Posterior cingulate gyrus (tissue), 11 donors: ENCODE results near the gene MALRD1.

Experiments used
- DNase-seq, 10 donors: peaks; one replicate each; pipeline versions ENCODE4 v3.0.0 to v3.0.0-alpha.2; 2020 to 2021; ENCODE audit warnings: mixed read lengths in 3 of 10
- intact Hi-C: fragments of 100-400 bp; cut with DNase I; formaldehyde crosslinking; loops from one replicate; pipeline ENCODE4 v1.15.1; 2023

The MALRD1 gene

DNA sequence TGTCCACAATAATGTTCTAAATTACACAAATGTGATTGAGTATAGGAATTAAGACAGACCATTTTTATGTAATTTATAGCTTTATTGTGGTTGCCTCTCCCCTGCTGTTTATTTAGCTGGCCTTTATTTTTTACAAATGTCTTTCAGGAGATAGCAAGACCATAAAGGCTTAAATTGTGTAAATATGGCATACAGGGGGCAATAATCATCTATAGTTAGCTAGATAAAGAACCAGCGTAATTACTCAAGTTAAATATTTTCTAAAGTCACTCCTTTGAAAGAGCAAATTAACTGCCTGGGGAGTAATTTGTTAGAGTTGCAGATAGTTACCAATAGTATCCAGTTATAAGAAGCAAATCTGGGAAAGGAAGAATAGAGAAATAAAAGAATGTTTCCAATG lies at the start of gene MALRD1:
MALRD1 (plus strand) TSS at position 313 of the 400 bp plus-strand sequence. CDS start 138 bp downstream, outside the sequence.
- intact Hi-C loops: no loop called here
- no peak for DNase-seq

DNA sequence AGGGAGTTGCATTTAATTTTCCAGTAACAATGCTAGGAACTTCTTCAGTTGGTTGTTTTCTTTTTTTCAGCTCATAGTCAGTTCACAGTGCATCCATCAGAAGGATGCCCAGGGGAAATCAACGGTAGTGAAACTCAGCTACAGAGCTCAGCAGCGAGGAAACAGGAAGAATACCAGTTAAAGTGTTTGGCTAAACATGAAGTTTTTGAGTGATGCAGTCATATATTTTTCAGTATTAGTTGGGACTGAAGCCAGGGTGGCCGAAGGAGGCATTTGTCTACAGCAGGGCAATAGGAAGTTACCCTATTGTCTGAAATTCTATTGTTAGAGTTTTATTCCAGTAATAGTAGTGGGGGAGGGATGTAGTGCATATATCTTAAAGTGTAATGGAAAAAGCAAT lies 45.3 kb upstream of the MALRD1 start:
- DNase-seq: no peak
- intact Hi-C loops: no loop called here

DNA sequence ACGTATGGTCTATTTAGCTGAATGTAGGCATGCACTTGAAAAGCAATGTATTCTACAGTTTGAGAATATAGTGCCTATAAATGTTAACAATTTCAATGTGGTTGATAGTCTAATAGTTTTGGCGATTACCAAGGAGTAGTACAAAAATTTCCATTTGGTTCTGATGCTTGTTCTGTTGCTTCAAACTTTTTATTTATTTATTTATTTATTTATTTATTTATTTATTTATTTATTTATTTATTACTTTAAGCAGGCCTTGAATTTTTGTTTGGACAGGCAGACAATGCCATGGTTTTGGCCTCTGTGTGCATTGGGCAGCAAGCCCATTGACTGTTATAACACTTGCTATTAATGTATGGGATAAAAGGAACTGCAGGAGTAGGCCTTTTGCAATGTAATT lies 36.5 kb upstream of the MALRD1 start:
- intact Hi-C loops: no loop called here
- no peak for DNase-seq

DNA sequence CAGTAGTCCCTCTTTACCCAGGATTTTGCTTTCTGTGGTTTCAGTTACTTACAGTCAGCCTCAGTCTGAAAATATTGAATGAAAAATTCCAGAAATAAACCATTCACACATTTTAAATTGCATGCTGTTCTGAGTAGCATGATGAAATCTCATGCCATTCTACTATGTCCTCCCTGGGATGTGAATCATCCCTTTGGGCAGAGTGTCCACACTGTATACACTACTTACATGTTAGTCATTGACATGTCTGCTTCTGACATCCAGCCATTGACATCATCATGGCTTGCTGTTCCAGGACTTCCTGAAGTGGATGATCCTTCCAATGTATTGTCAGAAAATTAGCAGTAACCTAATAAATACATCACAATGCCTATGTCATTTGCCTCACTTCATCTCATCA lies 34.6 kb upstream of the MALRD1 start:
- no peak for DNase-seq
- intact Hi-C loops: no loop called here

DNA sequence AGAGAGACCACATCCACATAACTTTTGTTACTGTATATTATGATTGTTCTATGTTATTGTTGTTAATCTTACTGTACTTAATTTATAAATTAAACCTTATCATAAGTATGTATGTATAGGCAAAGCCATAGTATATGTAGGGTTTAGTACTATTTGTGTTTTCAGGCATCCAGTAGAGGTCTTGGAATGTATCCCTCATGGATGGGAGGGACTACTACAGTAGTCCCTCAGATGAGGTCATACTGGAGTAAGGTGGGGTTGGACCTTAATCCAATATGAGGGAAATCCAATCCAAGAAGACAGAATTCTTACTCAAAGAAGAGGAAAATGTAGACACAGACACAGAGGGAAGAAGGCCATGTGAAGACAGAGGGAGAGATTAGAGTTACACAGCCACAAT lies 34.1 kb upstream of the MALRD1 start:
- intact Hi-C loops: no loop called here
- DNase-seq: no peak

DNA sequence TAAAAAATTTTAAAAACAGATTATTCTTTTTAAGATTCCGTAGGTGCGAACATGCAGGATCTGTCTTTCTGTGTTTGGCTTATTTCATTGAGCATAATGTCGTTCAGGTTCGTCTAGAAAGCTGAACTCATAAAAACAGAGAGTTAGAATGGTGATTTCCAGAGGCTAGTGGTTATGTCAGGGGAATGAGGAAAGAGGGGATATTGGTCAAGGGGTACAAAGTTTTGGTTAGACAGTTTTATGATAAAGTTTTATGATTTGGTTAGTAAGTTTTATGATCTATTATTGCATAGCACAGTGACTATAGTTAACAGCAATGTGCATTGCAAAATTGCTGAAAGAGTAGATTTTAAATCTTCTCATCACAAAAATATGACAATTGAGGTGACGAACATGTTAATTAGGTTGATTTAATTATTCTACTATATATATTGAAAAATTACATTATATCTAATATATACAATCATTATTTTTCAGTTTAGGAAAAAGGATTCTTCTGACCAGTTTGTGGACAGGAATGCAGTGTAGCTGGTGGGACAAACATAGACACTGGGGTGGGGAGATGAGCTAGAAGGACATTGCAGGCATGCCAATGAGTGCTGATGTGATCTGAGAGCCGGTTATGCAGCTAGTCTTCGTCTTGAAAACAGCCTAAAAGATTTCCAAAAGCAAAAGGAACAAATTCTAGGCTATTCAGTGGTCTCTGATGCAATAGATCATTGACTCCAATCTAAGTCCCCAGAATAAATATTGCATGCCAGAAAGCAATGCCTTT lies 31.3 kb upstream of the MALRD1 start:
- intact Hi-C loops: no loop called here

DNA sequence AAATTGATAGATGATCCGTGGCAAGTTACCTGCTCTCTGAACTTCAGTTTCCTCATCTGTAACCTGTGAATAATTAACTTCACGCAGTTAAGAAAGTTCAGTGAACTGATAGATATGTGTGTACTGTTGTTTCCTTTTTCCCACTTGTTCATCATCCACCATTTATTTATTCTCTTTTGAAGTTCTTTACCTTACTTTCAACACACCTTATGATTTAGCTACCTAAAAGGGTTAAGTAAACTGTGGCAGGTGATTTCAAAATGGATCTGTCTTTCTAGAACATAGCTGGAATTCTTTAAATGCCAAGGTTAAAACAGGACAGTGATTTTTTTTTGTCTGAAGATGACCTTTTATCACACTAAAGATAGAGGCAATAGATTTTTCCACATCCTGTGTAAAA lies 27.4 kb upstream of the MALRD1 start:
- DNase-seq: no peak
- intact Hi-C loops: no loop called here

More for the DNA sequence above, 31.3 kb upstream of the MALRD1 start:
- no peak for DNase-seq

DNA sequence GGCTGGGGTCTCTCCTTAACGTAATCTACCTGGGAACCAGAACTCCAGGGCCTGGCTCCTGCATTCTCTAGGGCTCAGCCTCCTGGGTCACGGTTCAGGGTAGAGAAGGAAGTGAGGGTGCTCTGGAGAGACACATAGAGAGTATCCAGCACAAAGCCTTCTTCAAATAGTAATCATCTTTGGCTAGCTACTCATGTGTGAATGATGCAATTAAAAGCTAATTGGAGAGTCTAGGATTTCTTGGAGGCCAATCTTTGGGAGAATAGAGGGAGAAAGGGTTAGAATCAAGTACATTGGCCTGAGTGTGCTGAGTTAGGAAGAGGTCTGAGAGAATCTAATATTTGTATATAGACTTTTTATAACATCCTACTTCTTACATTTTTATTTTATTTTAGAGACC lies 24.0 kb upstream of the MALRD1 start:
- no peak for DNase-seq
- intact Hi-C loops: no loop called here

DNA sequence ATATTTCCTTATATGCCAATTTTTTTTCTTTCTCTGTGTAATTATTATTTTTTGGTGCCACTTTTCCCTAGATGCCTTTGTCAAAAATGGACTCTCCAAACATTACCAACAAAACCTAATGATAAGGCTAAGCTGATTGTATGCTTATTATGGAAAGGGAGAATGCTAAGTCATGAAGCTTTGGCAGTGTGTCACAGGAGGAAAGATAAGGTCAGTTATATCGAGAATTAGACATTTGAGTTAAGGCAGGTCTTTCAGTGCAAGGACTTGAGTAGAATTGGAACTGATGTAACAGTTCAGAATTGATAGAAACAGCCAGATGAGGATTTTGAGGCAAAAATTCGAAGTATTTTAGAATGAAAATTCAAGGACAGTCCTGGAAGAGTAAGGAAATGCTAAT lies 16.8 kb upstream of the MALRD1 start:
- DNase-seq: no peak
- intact Hi-C loops: no loop called here

DNA sequence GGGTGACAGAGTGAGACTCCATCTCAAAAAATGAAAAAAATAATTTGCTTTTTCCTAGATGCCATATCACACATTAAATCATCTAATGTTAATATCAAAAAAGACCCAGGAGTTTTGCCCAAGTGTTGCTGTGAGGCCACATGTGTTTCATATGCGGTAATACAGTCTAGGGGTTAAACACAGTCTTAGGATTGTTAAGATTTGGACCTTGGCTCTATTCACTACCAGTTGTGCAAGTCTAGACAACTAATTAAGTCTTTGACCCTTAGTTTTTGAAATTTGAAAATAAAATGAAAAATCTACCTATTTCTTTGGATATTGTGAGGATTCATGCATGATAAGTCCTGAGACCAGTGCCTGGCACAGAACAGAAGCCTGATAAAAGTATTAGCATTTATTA lies 14.9 kb upstream of the MALRD1 start:
- DNase-seq: no peak
- intact Hi-C loops: no loop called here

DNA sequence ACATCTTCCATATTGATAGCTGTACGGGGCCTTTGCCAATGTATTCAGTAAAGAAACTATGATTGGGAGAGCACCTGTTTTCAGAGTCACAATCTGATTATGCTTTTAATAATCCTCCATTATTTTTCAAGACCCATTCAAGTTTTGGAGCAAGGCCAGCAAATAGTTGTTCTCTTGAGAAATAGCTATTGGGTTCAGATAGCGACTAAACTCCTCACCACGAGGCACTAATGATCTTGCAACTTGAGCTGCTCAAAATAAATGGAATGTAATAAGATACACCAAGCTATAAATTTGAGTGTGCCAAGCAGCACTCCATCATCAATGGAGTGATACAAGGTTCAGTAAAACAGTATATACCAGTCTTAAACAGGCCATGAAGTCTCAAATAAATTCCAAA lies 7.4 kb upstream of the MALRD1 start:
- intact Hi-C loops: no loop called here
- no peak for DNase-seq

DNA sequence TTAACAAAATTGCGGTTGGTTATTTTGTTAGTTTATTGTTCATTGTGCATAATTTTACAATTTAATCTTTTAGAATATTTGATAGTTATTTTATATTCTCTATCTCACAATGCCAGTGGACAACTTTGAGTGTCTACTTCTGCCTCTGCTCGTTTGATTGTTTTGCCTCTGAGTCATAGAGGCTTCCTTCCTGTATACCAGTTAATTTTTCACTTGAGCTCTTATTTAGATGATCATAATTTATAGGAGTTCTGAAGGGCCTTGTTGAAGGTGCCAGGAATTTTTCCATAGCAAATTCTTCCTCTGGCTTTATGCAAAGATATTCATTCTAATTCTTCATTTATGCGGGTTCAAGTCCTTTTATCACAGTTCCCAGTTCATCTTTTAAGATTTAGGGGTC lies 5.2 kb upstream of the MALRD1 start:
- intact Hi-C loops: no loop called here
- no peak for DNase-seq

DNA sequence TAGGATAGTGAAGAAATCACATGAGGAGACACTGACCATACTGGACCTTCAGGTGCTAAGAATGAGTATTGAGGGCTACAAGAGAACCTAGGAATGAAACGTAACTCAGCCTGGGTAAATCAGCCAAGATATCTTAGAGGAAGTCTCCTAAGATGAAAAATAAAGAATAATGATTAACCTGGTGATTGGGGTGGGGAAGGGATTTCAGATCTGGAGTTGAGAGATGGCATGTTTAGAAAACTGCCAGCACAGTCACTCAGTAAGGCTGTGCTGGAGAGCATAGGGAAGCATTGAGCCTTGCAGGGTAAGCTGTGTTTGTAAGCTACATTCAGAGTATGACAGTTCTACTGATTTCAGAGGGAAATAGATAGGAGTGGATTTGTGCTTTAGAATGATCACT lies 1.9 kb upstream of the MALRD1 start:
- DNase-seq: no peak
- intact Hi-C loops: no loop called here

DNA sequence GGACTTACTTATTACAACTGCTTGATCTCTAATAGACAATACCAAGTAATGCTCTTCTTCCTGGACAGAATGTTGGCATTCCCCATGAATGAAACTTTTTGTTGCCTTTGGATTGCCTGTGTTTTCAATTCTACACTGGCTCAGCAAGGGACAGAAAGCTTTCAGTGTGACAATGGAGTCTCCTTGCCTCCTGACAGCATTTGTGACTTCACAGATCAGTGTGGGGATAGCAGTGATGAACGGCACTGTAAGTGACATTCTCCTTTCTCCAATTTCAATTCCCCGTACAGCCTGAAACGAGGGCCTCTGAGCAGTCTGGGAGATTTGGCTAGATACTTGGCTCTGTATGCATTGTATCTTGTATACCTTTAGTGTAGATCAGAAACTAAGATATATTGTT lies 290 bp downstream of the MALRD1 start:
- intact Hi-C loops: no loop called here
- DNase-seq: no peak

DNA sequence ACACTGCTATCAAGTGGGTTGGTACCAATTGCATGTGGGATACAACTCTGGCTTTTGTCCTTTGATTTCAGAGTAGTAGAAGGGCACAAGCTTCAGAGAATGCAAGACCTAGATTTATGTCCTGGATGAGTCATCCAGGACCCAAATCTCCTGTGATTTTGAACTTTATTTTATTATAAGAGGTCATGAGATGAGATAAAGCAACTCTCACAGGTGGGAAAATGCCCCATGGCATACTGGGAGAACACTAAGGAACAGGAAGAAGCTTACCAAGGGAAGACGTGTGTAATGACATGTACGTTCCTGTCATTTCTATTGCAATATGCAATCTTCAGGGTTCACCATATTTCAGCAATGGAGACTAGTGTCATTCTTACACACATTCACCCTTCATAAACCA lies 966 bp downstream of the MALRD1 start:
- intact Hi-C loops: no loop called here
- no peak for DNase-seq

DNA sequence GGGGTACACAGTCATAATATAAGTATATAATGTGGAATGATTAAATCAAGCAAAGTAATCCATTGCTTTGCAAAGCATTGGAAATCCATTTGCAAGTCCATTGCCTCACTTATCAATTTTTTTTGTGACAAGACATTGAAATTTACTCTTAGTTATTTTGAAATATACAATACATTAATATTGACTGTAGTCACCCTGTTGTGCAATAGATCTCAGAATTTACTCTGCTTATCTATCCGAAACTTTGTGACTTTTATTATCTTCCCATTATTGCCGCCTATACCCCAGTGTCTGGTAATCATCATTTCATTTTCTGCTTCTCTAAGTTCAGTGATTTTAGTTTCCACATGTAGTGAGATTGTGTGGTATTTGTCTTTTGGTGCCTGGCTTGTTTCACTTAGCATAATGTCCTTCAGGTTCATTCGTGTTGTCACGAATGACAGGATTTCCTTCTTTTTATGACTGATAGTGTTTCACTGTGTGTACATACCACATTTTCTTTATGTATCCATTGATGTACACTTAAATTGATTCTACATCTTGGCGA lies 5.8 kb downstream of the MALRD1 start:
- intact Hi-C loops: no loop called here
- no peak for DNase-seq

DNA sequence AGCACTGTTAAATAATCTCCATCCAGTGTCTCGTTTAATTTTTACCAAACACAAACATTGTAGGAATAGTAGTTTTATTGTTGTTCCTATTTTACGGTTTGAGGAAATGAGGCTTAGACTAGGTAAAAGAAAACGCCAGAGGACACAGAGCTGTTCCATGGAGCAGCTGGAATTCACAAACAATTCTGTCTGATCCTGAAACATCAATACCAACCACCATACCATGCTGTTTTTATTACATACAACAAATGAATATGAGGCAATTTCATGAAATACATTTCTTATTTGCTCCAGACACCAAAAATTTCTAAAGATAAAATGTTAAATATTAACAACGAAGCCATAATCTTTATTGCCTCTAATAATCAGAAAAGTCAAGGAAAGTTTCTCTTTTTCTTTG lies 9.4 kb downstream of the MALRD1 start:
- intact Hi-C loops: no loop called here

DNA sequence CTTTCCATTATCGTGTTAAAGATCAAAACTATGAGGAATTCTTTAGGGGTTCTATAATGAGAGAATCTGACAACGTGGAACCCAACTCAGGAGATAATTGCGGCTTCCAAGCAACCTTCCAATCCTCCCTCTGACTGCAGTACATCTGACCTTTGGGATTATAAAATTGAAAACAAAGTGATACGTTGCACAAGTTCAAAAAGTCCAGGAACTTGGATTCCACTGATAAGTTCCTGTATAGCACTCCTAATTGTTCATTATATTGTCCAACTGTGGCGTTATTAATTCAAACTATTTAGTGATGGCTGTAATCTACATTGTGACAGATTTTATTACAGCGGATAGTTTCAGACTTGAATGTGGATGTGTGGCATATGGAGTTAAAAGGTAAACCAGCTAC lies 15.4 kb downstream of the MALRD1 start:
- intact Hi-C loops: no loop called here
- DNase-seq: no peak

More for the DNA sequence above, 9.4 kb downstream of the MALRD1 start:
- DNase-seq: no peak

DNA sequence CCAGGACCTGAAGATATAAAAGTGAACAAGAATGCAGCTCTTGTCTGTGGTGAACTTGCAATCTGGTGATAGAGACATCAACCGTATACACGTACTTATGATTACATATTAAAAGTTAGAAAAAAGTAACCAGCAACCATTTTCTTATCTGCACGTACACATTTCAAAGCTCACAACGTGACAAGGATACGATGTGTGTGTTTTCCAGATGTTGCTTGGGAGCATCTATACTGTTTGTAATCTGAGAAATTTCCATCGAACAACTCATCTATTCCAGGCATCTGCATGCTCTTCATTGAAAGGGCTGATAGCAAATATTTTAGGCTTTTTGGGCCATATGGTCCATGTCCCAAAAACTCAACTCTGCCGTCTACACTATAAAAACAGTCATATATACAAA lies 23.3 kb downstream of the MALRD1 start:
- no peak for DNase-seq
- intact Hi-C loops: no loop called here

DNA sequence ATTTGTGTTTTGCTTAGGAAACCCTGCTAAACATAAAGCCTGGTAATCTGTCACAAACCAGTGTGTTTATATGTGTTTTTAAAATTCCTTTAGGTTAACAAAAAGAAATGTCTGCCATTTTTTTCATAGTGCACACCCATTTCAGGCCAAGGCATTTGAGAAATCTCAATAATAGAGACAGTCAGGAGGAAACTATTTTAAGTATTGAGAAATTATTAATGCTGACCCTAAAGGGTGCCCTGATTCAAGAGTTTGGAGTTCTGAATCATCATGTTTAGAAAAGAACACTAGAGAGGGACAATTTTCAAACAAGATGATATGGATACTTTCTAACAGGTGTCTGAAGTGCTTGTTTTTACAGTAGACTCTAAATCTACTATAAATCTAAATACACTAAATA lies 28.7 kb downstream of the MALRD1 start:
- intact Hi-C loops: no loop called here

DNA sequence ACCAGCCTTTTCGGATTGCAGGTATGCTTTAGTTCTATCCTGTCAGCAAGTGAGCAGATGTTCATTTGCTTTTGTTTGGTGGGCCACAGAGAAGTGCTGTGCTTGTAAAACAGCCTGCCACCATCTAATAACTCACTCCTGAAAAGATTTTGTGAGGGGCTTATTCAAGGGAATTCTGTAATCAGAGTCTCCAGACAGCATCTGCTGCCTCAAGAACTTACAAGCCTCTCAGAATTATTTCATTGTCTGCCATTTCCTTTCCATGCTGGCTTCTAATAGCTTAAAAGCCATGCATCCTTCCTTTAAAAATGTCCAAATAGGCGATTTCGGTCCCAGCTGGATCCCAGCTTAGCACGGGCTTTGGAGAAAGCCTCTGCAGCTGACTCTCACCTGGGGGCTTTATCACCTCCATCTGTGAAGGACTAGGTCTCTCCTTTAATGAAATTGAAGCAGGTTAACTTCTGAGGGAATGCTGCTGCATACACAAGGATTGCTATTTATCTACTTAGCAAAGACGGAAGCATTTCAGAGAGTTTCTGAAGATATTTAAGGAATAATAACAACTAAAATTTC lies 48.0 kb downstream of the MALRD1 start:
- no peak for DNase-seq
- intact Hi-C loops: no loop called here

More for the DNA sequence above, 28.7 kb downstream of the MALRD1 start:
- no peak for DNase-seq

DNA sequence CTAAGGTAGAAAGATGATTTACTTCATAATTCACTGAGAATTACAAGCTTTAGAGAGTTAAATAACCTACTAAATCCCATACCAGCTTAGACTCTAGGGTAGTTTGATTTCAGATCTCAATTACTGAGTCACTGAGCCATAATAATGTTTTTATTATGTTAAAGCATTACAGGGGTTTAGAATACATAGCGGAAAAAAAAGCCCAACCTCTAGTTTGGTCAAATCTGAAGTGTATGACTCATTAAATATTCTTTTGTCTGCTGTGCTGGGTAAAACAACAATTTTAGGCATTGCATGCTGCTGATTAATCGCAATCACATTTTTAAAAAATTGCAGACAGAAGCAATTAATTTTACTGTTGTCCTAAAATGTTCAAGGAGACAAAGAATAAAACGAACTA lies 48.5 kb downstream of the MALRD1 start:
- intact Hi-C loops: no loop called here
- no peak for DNase-seq
